Loucy (cell line): ENCODE data around the gene PANK3.
A peak's percentile ranks its signal among the peaks of the same experiment; 100 is the strongest.
"Not testable (repeated sequence)": the region's sequence is repeated elsewhere in the genome, so short reads cannot be mapped to it uniquely, and the experiment has no call there.

Experiments
- H2AFZ ChIP-seq: fragments of 200-600 bp; sonication (generic); 2 replicates; pipeline ENCODE4 v1.6.0; 2016; ENCODE audit warnings: antibody characterized with exemption, mild to moderate bottlenecking, low read length, moderate library complexity
- H3F3A ChIP-seq: fragments of 200-600 bp; 2 replicates; pipeline ENCODE4 v1.6.0; 2016; ENCODE audit warnings: antibody characterized with exemption, low read depth, mild to moderate bottlenecking
- H3K27me3 ChIP-seq: fragments of 200-600 bp; sonication (generic); 2 replicates; pipeline ENCODE4 v1.6.1; 2014; ENCODE audit warnings: low read length, mild to moderate bottlenecking; ENCODE audit not compliant: insufficient read depth, poor library complexity, severe bottlenecking
- H3K36me3 ChIP-seq: fragments of 200-600 bp; sonication (generic); 2 replicates; pipeline ENCODE4 v1.6.1; 2016; ENCODE audit warnings: low read length; ENCODE audit not compliant: insufficient read depth
- H3K4me1 ChIP-seq: fragments of 200-600 bp; sonication (generic); 2 replicates; pipeline ENCODE4 v1.5.1; 2014; ENCODE audit warnings: low read length, mild to moderate bottlenecking; ENCODE audit not compliant: insufficient read depth, poor library complexity, severe bottlenecking
- H3K4me2 ChIP-seq: fragments of 200-600 bp; sonication (generic); 2 replicates; pipeline ENCODE4 v1.6.0; 2014; ENCODE audit warnings: antibody characterized with exemption, low read length, low read depth, mild to moderate bottlenecking; ENCODE audit not compliant: poor library complexity, severe bottlenecking
- H3K4me3 ChIP-seq: fragments of 200-600 bp; sonication (generic); 2 replicates; pipeline ENCODE4 v1.5.1; 2014; ENCODE audit warnings: low read length, mild to moderate bottlenecking, mixed read lengths; ENCODE audit not compliant: poor library complexity, severe bottlenecking
- H3K79me2 ChIP-seq: fragments of 200-600 bp; sonication (generic); 2 replicates; pipeline ENCODE4 v1.6.1; 2014; ENCODE audit warnings: low read length; ENCODE audit not compliant: insufficient read depth
- H3K9ac ChIP-seq: fragments of 200-600 bp; sonication (generic); 2 replicates; pipeline ENCODE4 v1.6.0; 2014; ENCODE audit warnings: mild to moderate bottlenecking, low read depth, low read length, moderate library complexity; ENCODE audit not compliant: poor library complexity, severe bottlenecking
- H3K9me2 ChIP-seq: fragments of 200-600 bp; sonication (generic); replicated peaks from 2 replicates; pipeline ENCODE4 v1.6.1; 2016; ENCODE audit warnings: low read depth, low read length, mixed read lengths
- H3K9me3 ChIP-seq: fragments of 200-600 bp; sonication (generic); 2 replicates; pipeline ENCODE4 v1.6.1; 2014; ENCODE audit warnings: mild to moderate bottlenecking, antibody characterized with exemption, low read length, low read depth; ENCODE audit not compliant: insufficient read depth
- H4K20me1 ChIP-seq: fragments of 200-600 bp; sonication (generic); 2 replicates; pipeline ENCODE4 v1.6.0; 2014; ENCODE audit warnings: antibody characterized with exemption, low read length, mild to moderate bottlenecking; ENCODE audit not compliant: insufficient read depth, poor library complexity, severe bottlenecking
- EZH2phosphoT487 ChIP-seq: fragments of 200-600 bp; IDR thresholded peaks from 2 replicates; pipeline ENCODE4 v1.6.1; 2018; ENCODE audit warnings: antibody characterized with exemption, mild to moderate bottlenecking, moderate library complexity, borderline replicate concordance
- TF ChIP-seq, protein P1 (sequence below): fragments of 200-600 bp; sonication (generic); conservative IDR thresholded peaks from 2 replicates; pipeline ENCODE4 v1.5.1; 2014; ENCODE audit warnings: mild to moderate bottlenecking, antibody characterized with exemption, low read length

The PANK3 gene

DNA sequence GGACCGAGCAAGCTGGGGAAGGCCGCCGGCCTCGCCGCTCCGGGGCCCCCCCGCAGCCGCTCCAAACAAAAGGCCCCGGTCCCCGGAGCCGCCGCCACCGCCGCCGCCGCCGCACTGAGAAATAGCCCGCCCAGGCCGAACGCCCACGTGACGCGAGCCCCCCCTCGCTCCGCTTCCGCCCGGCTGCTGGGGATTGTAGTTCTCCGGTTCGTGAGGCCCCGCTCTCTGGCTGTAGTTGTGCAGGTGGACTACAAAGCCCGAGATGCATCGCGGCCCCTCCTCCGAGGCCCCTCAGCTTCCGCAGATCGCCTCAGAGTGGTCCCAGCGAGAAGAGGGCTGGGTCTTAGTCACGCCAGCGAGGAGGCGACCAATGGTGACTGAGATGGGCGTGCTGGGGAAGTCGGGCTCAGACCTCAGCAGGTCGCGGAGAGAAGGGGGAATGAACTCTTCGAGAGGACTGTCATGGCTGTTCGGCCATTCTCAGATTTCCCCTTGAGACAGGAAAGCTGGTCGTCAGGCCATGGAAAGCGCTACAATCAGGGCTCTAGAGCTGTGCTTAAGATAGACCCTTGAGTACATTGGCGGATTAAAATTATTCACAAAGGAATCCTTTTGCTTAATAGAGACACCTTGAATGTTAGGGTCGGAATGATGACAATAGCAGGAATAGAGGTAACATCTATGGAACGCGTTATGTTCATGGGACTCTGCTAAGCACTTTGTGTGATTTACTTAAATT lies 489 bp upstream of the PANK3 start:
- peak overlapping the region; percentile 81; the same call in 1 of the 2 replicates for H2AFZ ChIP-seq
- H3K79me2 ChIP-seq: peaks cover 45% of the 10 kb centered on the region
- no peaks in the 10 kb centered on the region for H3K9me3 ChIP-seq
- no peaks in the 10 kb centered on the region for H3K36me3 ChIP-seq
- H3K9me2 ChIP-seq: no peaks in the 10 kb centered on the region
- no peaks in the 10 kb centered on the region for H3F3A ChIP-seq
- H3K4me1 ChIP-seq: peaks cover 15% of the 10 kb centered on the region
- H4K20me1 ChIP-seq: peaks cover 37% of the 10 kb centered on the region
- H3K4me3 ChIP-seq: peak overlapping the region; percentile 98
- H3K9ac ChIP-seq: peak overlapping the region; percentile 93
- no peaks in the 10 kb centered on the region for H3K27me3 ChIP-seq
- peak overlapping the region; percentile 90 for H3K4me2 ChIP-seq
- TF ChIP-seq EZH2phosphoT487: no peak
- TF ChIP-seq, protein P1, sequence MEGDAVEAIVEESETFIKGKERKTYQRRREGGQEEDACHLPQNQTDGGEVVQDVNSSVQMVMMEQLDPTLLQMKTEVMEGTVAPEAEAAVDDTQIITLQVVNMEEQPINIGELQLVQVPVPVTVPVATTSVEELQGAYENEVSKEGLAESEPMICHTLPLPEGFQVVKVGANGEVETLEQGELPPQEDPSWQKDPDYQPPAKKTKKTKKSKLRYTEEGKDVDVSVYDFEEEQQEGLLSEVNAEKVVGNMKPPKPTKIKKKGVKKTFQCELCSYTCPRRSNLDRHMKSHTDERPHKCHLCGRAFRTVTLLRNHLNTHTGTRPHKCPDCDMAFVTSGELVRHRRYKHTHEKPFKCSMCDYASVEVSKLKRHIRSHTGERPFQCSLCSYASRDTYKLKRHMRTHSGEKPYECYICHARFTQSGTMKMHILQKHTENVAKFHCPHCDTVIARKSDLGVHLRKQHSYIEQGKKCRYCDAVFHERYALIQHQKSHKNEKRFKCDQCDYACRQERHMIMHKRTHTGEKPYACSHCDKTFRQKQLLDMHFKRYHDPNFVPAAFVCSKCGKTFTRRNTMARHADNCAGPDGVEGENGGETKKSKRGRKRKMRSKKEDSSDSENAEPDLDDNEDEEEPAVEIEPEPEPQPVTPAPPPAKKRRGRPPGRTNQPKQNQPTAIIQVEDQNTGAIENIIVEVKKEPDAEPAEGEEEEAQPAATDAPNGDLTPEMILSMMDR: no peak

DNA sequence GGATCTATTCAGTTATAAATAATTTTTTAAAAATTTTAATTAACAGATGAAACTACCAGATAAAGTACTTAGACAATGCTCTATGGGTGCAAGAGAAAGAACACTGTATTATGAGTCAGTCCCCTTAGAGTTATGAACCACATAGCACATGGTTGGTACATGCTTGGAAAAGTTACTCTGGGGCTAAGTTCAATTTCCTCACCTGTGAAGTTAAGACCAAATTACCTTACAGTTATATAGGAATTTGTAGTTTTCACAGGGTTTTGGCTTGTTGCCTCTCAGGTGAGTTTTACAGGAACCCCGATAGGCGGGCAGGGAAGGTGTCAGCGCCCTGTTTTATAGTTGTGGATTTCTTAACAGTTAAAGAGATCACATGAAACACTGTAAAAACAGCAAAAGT lies 1.2 kb downstream of the PANK3 start:
- TF ChIP-seq, protein P1: no peak
- no peak for TF ChIP-seq EZH2phosphoT487
- Histone ChIP-seq H3K9me2 (no peaks in the 10 kb centered on the region), H4K20me1 (peaks cover 43% of the 10 kb centered on the region), H3K4me1 (peaks cover 15% of the 10 kb centered on the region), H3K9me3 (no peaks in the 10 kb centered on the region), H3K36me3 (no peaks in the 10 kb centered on the region), H3K79me2 (peaks cover 53% of the 10 kb centered on the region), H3K9ac (peak overlapping the region; percentile 93), H3K4me3 (peak overlapping the region; percentile 98), H3K27me3 (no peaks in the 10 kb centered on the region), H2AFZ (no peak overlapping the region), H3F3A (no peaks in the 10 kb centered on the region), H3K4me2 (peak overlapping the region; percentile 76)

DNA sequence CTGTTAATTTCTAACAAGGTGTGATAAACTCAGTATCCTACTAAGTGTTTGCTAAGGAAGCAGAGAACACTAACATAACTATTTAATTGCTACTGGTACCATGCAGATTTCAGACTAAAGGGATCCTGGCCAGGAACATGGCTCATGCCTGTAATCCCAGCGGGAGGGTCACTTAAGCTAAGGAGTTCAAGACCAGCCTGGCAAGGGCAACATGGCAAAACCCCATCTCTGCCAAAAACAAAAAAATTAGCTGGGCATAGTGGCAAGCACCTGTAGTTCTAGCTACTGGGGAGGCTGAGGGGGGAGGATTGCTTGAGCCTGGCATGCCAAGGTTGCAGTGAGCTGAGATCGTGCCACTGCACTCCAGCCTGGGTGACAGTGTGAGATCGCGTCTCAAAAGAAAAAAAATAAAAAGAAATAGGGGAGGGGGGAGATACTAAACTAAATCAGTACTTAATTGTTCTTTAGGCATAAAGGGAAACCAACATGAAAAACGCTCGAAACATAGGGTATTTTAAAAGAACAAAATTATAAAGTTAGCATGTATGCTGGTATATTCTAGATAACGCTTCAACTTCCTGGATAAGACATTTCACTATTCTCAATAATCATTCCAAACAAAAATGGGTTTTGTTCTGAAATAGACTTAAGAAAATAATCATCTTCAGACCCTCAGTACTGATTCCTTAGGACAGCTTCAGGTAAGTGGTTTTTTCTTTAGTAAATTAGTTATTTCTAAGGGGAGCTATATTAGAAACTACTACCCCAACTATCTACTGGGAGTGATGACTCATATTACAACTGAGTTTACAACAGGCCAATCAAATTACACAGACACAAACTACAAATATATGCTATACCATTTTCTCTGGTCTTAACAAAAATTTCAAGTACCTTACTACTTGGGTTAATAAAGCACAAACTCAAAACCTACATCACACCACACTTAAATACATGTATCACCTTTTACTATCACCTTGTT lies 3.5 kb downstream of the PANK3 start:
- Histone ChIP-seq H3K9me2 (no peaks in the 10 kb centered on the region), H3F3A (no peaks in the 10 kb centered on the region), H3K79me2 (peaks cover 77% of the 10 kb centered on the region), H3K4me1 (peaks cover 20% of the 10 kb centered on the region), H3K36me3 (no peaks in the 10 kb centered on the region), H3K9ac (peak overlapping the region; percentile 46), H3K9me3 (no peaks in the 10 kb centered on the region), H3K4me3 (peak overlapping the region; percentile 70), H3K27me3 (no peaks in the 10 kb centered on the region), H2AFZ (no peak overlapping the region), H4K20me1 (peaks cover 56% of the 10 kb centered on the region), H3K4me2 (peak overlapping the region; percentile 76)
- no peak for TF ChIP-seq EZH2phosphoT487
- TF ChIP-seq, protein P1: no peak

DNA sequence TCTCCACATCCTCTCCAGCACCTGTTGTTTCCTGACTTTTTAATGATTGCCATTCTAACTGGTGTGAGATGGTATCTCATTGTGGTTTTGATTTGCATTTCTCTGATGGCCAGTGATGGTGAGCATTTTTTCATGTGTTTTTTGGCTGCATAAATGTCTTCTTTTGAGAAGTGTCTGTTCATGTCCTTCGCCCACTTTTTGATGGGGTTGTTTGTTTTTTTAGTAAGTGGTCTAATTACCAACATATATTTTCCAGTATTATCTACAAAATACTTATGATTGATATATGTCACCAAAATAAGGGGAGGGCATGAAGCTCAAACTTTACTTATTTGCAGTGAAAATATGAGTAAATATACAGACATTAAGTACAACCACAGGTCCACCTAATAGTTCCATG lies 5.0 kb downstream of the PANK3 start:
- H3K9ac ChIP-seq, H2AFZ ChIP-seq, H3F3A ChIP-seq, H3K9me2 ChIP-seq, H3K27me3 ChIP-seq, H3K9me3 ChIP-seq, H3K36me3 ChIP-seq, H3K4me3 ChIP-seq: not testable (repeated sequence)
- H3K4me1 ChIP-seq: peaks cover 15% of the 10 kb centered on the region
- peaks cover 89% of the 10 kb centered on the region for H3K79me2 ChIP-seq
- peaks cover 61% of the 10 kb centered on the region for H4K20me1 ChIP-seq
- H3K4me2 ChIP-seq: peak overlapping the region; percentile 76

DNA sequence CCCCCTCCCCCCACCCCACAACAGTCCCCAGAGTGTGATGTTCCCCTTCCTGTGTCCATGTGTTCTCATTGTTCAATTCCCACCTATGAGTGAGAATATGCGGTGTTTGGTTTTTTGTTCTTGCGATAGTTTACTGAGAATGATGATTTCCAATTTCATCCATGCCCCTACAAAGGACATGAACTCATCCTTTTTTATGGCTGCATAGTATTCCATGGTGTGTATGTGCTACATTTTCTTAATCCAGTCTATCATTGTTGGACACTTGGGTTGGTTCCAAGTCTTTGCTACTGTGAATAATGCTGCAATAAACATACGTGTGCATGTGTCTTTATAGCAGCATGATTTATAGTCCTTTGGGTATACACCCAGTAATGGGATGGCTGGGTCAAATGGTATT lies 5.5 kb downstream of the PANK3 start:
- not testable (repeated sequence) for H3F3A ChIP-seq, H3K36me3 ChIP-seq, H3K9me2 ChIP-seq, H3K4me3 ChIP-seq, H3K9ac ChIP-seq, H3K9me3 ChIP-seq, H3K27me3 ChIP-seq, H3K4me2 ChIP-seq, H2AFZ ChIP-seq
- Histone ChIP-seq H4K20me1 (peaks cover 59% of the 10 kb centered on the region), H3K79me2 (peaks cover 86% of the 10 kb centered on the region), H3K4me1 (peaks cover 15% of the 10 kb centered on the region)
